ENCODE measurements around the gene ZNF296. TPM values are rescaled to one million over a fixed set of nuclear protein-coding genes. Genes with fewer than 3 reads are reported as not detected.

Gene ZNF296
- total RNA-seq, 1 donor from 2014 or later, result 0.70 TPM

GRCh38 chr19:45099467-45100191 is 23.4 kb upstream of the ZNF296 start:
- Mint-ChIP-seq H3K9me3 (ENCODE audit: unreplicated experiment) (no peaks in the 10 kb centered on the region), H3K4me1 (ENCODE audit: unreplicated experiment) (peaks cover 78% of the 10 kb centered on the region), H3K27ac (ENCODE audit: unreplicated experiment) (peak overlapping the region; percentile 63), H3K4me3 (ENCODE audit: unreplicated experiment) (no peak overlapping the region), H3K36me3 (ENCODE audit: unreplicated experiment) (peaks cover 2% of the 10 kb centered on the region), H3K27me3 (ENCODE audit: unreplicated experiment) (no peaks in the 10 kb centered on the region)
- TF ChIP-seq CTCF (IDR thresholded peaks at IDR 0.05), result no peak
- DNase-seq (ENCODE audit: extremely low spot score, unreplicated experiment), result no peak

- TF ChIP-seq CTCF (IDR thresholded peaks at IDR 0.05), result no peak
- Mint-ChIP-seq H3K27ac (ENCODE audit: unreplicated experiment) (peak overlapping the region; percentile 88), H3K27me3 (ENCODE audit: unreplicated experiment) (no peaks in the 10 kb centered on the region), H3K36me3 (ENCODE audit: unreplicated experiment) (peaks cover 5% of the 10 kb centered on the region), H3K9me3 (ENCODE audit: unreplicated experiment) (no peaks in the 10 kb centered on the region), H3K4me1 (ENCODE audit: unreplicated experiment) (peaks cover 78% of the 10 kb centered on the region), H3K4me3 (ENCODE audit: unreplicated experiment) (peak overlapping the region; percentile 18)
- no peak for DNase-seq (ENCODE audit: extremely low spot score, unreplicated experiment)
Observed at GRCh38 chr19:45098521-45099466, 22.5 kb upstream of the ZNF296 start.

- peaks cover 76% of the 10 kb centered on the region for H3K4me1 Mint-ChIP-seq (ENCODE audit: unreplicated experiment)
- no peak for DNase-seq (ENCODE audit: extremely low spot score, unreplicated experiment)
Observed at GRCh38 chr19:45097776-45098520, 21.7 kb upstream of the ZNF296 start.

GRCh38 chr19:45097450-45097775 is 21.1 kb upstream of the ZNF296 start:
- no peak for TF ChIP-seq CTCF (IDR thresholded peaks at IDR 0.05)
- Mint-ChIP-seq H3K27ac (ENCODE audit: unreplicated experiment) (peak overlapping the region; percentile 88), H3K4me3 (ENCODE audit: unreplicated experiment) (peak overlapping the region; percentile 51), H3K9me3 (ENCODE audit: unreplicated experiment) (no peaks in the 10 kb centered on the region), H3K4me1 (ENCODE audit: unreplicated experiment) (peaks cover 73% of the 10 kb centered on the region), H3K36me3 (ENCODE audit: unreplicated experiment) (peaks cover 6% of the 10 kb centered on the region), H3K27me3 (ENCODE audit: unreplicated experiment) (no peaks in the 10 kb centered on the region)
- DNase-seq (ENCODE audit: extremely low spot score, unreplicated experiment), result no peak

More at GRCh38 chr19:45097776-45098520, 21.7 kb upstream of the ZNF296 start:
- Mint-ChIP-seq H3K27me3 (ENCODE audit: unreplicated experiment) (no peaks in the 10 kb centered on the region), H3K9me3 (ENCODE audit: unreplicated experiment) (no peaks in the 10 kb centered on the region), H3K36me3 (ENCODE audit: unreplicated experiment) (peaks cover 6% of the 10 kb centered on the region), H3K27ac (ENCODE audit: unreplicated experiment) (peak overlapping the region; percentile 88), H3K4me3 (ENCODE audit: unreplicated experiment) (peak overlapping the region; percentile 51)
- no peak for TF ChIP-seq CTCF (IDR thresholded peaks at IDR 0.05)

Measured in osteocyte (in vitro differentiated cells).